NCI-H526 (cell line): ENCODE results near the gene TGM1.
"Not testable (repeated sequence)": the region's sequence is repeated elsewhere in the genome, so short reads cannot be mapped to it uniquely, and the experiment has no call there.

Experiments
- DNase-seq, 2 experiments: peaks; one replicate each; lab custom pipeline; 2025; lab: John Stamatoyannopoulos, UW

Gene TGM1

DNA sequence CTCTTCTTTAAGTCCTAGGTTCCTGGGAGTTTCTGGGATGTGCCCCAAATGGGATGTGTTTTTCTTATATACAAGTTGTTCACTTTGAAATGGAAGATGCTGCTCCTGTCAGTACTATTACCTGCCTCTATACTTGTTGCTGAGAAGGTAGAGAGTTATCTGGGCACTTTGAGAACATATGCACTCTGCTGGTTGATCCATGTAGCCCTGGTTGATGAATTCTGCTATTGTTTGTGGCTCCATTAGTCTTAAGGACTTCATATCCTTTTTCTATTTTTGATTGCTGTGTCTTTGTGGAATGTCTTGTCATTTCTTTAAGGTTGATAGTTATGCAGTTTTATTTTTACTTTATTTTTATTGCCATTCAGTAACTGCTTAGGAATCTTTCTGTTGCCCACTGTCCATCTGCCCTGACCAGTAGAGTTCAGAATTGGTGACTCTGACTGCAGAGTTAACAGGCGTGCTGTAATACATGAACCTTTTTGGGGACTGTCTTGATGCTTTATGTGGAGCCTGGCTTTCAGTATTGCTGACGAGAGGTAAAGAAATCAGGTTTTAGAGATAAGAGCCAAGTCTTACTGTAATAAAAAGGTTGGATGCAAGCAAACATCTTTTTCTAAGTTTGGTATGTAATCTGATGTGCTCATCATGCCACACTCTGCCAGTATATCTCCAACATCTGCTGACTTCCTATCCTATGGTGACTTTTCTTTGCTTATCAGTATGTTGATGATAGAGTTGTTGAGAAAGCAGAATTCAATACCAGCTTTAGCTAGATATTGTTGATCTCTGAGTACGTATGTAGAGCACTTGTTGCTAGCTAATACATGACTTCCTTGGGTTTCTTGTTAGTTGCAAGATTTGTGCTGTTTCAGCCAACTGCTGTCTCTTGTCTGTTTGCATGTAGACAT, 28.6 kb downstream of the TGM1 start:
- no peak for DNase-seq

DNA sequence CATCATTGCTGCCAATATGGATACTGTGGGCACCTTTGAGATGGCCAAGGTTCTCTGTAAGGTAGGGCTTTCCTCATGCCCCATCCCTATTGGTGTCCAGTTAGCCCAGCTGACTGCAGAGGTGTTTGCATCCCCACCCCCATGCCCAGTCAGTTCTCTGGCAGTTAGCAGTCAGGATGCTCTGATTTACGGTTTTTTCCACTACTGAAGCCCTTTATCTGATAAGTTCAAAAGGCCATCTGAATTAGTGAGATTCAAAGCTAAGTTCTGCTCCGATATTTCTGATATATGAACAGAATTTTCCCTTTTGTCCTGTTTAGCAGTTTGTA, 29.5 kb downstream of the TGM1 start:
- DNase-seq, result peak in 1 of 2 experiments; percentile 9

DNA sequence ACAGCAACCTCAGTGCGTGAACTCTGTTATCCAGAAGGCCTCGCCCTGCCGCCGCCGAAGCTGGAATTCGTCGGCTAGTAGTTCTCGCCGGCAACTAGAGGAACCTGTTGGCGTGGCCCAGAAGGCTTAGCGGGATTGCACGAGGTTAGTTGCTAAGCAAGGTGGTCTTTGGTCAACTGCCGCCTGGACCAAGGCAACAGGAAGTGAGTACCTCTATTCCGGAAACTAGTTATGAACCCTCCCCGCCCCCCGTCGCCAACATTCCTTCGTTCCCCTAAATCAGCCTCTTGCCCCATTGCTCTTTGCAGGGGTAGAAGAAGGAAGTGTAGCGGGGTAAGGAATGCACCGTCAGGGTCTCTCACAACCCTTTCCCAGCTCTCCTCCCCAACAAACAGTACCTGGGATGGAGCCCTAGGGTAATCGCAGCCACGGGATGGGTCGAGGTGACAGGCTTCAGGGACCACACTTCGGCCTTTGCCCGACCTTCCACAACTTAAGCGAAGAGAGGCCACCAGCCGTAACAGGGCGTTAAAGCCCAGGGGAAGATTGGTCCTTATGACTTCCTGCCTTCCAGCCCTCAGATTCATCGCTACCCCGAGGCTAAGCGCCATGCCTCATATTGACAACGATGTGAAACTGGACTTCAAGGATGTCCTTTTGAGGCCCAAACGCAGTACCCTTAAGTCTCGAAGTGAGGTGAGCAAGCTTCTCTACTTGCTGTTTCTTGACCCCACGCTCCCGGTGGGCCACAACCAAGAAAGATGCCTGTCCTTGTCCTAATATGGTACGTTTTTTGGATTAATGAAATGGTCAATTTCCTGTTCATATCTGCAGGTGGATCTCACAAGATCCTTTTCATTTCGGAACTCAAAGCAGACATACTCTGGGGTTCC, 30.1 kb downstream of the TGM1 start, which contains the start of gene GMPR2:
GMPR2 (plus strand) TSS at position 285 of the 893 bp plus-strand sequence; CDS start at position 610, 325 bp downstream.
- no peak for DNase-seq

DNA sequence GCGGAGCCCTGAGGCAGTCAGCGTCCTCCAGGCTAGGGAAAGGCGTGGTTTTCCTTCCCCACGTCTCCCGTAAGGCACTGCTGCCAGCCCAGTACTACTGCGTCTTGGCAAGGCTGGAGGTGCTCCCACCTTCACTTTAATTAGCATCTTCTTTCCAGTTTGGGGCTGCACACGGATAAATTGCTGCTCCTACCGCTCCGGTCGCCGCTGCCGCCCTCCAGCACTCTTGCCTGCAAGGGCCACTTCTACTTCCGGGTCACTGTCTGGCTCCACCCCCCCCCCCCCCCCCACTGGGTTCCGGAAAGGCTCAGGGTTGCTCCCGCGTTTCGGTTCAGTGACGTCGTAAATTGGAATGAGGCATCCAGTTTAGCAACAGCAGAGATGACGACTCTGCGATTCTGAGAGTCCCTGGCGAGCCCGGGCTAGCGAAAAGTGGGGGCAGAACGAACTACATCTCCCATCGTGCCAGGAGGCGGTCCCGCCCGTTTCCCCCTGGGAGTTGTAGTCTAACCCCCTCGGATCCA, 30.8 kb downstream of the TGM1 start, which contains the start of gene NEDD8:
NEDD8 (minus strand) TSS at position 247 of the 524 bp plus-strand sequence; CDS start at position 147, 100 bp downstream.
- DNase-seq, result peak; percentile 89 to 95

DNA sequence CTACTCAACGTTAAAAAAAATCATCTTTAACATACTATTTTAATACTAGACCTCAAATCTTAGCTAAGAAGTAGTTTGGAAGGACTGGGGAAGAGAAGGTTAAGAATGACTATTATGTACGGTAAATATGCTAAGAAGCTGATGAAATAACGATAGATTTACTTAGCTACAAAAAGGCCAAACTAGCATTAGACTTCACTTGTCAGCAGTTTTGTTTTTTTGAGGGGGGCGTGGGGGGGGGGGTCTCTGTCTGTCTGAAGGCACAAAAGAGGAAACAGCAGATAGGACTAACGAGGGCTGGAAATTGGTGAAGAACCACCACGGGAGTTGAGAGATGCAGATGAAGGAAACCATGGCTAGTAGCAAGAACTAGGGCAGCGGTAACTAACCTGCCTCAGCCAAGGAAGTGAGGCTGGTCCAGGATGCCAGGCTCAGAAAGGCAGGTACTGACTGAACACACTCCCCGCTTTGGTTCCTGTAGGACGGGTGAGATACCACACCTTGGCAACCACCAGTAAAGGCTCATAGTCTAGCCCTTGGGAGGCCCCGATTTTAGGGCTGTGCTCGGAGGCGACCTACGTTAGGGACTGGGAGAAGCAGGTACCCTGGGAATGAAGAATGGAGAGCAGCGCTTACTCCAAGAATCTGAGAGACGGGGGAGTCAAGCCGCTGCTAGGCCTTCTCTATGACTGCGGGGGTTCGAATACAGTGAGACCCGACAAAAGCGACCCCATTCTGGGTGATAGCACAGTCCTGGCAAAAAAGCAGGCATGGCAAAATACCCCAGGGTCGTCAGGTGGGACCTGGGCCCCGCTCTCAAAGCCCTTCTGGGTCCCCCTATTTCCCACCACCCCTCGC, 31.5 kb downstream of the TGM1 start:
- DNase-seq, result peak in 1 of 2 experiments; percentile 59

DNA sequence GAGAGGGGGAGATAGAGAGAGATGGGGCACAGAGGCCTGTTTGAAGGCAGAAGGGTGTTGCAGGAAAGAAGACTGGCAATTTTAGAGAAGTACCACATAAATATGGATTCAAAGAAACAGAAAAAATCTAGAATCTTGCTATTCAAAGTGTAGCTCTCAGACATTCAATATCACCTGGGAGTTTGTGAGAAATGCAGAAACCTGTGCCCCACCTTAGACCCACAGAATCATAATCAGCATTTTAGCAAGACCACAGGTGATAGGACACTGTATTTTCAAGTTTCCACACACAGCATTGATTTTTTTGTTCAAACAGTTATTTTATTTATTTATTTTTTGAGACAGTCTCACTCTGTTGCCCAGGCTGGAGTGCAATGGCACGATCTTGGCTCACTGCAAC, 34.1 kb downstream of the TGM1 start:
- no peak for DNase-seq

DNA sequence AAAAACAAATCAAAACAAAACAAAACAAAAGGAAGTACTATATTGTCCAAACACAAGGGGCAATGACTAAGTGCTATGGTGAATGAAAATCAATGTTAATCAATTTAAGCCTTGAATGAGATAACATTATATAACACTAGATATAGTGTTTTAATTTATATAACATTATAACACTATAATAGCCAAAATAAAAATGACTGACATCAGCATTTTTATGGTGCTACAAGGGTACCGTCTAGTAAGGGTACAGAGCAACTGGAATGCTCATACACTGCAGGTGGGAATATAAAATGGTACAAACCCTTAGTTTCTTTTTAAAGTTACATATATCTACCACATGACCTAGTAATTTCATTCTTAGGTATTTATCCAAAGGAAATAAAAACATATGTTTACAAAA, 36.5 kb downstream of the TGM1 start:
- no peak for DNase-seq

DNA sequence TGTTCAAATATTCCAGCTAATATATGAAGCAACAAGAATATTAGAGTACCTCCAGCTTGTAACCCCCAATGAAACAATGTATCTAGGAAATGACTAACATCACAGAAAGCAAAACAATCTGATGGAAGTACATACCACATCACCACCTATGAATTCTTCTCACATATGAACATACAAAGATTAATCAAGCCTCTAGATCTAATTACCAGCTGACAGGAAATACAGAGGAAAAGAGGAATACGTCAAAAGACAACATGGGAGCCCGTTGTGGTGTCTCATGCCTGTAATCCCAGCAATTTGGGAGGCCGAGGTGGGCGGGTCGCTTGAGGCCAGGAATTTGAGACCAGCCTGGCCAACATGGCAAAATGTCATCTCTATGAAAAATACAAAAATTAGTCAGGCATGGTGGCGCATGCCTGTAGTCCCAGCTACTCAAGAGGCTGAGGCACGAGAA, 38.3 kb downstream of the TGM1 start:
- DNase-seq, result no peak

DNA sequence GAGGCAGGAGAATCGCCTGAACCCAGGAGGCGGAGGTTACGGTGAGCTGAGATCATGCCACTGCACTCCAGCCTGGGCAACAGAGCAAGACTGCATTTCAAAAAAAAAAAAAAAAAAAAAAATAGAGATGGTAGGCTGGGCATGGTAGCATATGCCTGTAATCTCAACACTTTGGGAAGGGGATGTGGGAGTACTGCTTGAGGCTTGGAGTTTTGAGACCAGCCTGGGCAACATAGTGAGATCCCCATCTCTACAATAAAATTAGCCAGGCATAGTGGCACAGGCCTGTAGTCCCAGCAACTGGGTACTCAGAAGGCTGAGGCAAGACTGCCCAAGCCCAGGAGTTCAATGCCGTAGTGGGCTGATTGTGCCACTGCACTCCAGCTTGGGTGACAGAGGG, 40.0 kb downstream of the TGM1 start:
- DNase-seq, result not testable (repeated sequence)

DNA sequence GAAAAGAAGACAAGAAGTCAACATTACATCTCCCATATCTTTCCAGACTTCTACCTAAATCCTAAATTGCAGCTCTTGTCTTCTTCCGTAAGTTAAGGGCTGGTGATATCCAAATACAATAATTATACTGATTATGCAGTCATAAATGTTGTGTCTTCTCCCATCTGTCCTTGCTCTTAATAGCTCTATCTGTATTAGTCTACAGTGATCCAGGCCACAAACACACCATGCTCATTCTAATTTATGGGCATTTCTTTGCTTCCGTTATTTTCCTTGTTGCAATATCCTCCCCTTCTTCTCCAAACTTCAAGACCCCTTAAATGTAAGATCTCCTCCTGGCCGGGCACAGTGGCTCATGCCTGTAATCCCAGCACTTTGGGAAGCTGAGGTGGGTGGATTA, 43.5 kb downstream of the TGM1 start:
- no peak for DNase-seq

DNA sequence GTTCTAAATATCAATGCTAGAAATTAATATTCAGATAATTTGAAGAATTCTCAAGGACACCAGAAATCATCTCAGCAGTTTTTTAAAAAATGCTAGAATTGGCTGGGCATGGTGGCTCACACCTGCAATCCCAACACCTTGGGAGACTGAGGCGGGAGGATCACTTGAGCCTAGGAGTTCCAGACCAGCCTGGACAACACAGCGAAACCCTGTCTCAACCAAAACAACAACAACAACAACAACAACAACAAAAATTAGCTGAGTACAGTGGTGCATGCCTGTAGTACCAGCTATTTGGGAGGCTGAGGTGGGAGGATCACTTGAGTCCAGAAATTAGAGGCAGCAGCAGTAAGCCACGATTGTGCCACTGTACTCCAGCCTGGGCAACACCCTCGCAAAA, 43.9 kb downstream of the TGM1 start:
- no peak for DNase-seq

DNA sequence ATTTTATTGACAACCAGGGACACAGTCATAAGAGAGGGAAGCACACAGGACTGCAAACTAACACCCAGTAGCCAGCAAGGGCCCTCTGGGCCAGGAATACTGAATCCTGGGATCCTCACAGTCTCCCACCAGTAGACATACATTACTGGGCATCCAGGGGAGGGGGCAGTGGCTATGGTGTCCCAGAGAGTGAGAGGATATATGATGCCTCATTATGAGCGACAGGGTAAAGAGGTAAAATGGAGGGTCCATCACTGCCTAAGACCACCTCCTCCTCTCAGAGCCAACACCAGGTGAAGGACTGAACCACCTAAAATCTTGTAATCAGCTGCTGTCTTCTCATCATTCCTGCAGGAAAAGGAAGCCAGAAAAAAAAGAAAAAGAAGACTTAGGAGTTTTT, 46.1 kb downstream of the TGM1 start:
- not testable (repeated sequence) for DNase-seq

DNA sequence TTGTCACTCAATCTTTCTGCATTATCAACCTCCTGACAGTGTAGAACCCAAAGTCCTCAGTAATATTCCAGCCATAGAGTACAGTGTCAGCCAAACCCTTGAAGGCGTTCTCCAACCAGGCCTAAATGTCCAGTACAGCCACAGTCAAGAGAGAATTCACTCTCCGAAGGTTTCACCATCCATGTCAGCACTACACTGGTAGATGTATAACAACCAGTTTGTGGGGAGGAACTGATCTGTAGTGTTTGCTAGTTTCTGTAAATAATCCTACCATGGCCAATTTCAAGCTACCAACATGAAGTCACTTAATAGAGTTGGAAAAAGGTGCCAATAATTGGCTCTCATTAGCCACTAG, 46.7 kb downstream of the TGM1 start:
- no peak for DNase-seq

DNA sequence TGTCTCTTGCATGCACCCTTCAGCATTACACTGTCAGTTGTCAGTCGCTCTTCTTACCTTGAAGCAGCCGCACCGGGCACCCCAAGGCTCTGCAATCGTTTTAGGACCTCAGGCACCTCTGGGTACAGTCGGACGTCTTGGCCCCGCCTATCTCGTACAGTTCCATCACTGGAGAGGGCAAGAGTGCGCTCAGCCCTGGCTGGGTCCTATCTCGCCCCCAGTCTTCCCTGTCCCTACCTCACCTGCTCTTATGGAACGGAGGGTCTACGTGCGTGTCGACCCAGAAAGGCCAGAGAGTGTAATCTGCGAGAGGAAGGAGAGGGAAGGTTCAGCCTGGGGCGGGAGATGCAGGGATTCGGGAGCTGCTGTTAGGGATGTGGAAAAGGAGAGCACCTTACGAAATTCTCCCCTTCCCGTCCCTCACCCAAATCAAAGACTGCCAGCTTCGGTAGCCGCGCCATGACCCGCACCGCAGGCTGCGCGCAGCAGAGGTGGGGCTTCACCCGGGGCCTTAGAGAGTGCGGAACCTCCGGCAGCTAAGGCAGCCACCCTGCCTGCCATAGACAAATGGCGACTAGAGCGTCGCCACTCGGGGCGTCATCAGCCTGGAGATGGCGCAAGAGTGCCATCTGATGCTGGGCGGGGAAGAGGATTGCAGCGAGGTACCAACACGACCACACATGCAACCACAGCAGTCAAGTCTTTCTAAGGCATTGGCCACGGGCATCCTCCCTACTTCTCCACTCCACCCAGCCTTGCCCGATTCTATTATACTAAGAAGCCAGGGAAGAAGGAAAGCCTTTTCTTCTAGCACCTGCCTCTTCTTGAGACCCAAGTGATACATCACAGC, 47.3 kb downstream of the TGM1 start, which contains the start of gene MDP1:
MDP1 (minus strand) TSS at position 572 of the 850 bp plus-strand sequence; CDS start at position 461, 111 bp downstream.
- DNase-seq, result peak; percentile 64 to 92

DNA sequence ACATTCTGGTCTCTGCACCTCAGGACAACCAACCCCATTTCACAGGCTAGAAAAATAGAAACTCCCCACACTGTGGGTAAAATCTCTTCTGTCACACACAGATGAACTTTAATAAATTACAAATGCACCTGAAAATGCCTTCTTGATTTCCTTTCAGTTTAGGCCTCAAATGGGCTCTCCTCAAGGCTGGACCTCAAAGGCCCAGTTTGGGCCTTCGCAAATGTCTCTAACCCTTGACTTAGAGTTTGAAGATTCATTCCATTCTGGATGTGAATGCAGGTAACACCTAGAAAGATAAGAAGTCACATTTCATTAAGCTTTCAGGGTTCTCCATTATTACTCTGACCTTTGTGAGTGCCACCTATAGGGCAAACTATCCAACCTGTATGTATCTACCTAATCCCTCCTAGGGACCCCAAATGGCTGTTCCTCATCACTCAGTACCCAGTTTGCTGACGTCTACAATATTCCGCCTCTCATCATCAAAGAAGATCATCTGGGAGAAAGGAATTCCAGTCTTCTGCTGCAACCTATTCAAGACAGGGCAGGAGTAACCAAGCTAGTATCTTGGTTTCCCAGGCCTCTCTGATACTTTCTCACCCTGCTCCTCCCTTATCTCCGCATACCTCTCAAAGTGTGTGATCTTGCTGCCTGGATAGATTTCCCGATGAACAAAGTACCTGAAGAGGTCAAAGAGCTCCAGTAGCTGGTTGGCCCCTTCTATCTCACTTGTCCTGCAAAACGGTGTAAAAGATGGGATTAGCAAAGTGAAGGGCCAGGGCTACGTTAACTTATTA, 48.9 kb downstream of the TGM1 start:
- no peak for DNase-seq

DNA sequence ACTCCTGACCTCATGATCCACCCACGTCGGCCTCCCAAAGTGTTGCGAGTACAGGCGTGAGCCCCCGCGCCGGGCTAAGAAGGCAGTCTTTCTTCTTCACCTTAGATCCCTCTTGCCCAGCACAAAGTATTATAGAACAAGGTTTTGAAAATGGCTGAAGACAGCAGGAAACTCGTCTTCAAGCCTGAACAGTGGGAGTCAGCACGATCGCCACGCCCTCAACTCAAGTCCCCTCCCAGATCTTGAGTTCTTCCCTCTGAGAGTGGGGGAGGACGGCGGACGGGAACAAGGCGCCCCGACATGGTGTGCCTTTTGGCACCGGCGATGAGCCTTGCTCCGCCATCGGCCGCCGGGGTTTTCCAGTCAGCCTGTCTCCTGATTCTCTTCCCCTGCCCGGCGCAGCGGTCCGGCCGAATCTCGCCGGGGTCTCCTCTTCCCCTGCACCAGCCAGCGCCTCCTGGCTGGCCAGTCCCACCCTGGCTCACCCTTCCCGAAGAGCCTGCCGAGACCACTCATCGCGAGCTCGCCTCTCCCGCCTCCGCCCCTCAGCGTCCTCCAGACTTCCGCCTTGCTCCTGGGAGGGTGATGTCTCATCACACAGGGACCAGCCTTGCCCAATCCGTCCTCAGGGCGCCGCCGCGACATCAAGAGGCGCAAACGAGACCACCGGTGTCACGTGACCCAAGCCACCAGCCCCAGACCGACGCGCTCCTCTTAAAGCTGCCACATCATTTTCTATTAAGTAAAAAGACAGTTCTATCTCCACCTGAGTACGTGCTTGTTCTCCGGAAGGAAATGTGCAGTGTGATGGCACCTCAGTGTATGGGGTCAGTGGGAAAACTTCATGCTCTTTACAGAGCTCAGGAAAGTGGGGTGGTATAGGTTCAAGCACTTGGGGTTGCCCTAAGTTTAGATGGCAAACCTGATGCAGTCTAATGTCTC, 49.8 kb downstream of the TGM1 start, which contains the start of gene CHMP4A:
CHMP4A (minus strand) TSS at position 565 of the 942 bp plus-strand sequence; CDS start at position 516, 49 bp downstream.
- DNase-seq, result peak; percentile 94 to 97

DNA sequence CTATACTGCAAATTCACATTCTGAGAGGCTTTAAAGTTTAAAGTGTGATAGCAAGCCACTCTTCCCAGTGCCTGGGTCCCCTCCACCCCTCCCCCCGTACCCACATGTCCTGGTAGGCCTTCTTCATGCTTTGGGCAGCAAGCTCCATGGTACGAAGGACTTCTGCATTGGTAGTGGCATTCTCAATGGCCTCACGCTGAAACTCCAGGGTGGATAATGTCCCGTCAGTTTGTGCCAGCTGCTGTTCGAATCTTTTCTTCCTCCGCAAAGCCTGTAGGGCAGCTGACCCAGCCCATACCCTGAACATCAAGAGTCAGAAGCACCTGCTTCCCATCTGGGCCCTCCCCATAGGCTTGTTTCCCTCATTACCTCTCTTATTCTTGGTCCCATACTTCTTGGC, 51.7 kb downstream of the TGM1 start:
- DNase-seq, result no peak

DNA sequence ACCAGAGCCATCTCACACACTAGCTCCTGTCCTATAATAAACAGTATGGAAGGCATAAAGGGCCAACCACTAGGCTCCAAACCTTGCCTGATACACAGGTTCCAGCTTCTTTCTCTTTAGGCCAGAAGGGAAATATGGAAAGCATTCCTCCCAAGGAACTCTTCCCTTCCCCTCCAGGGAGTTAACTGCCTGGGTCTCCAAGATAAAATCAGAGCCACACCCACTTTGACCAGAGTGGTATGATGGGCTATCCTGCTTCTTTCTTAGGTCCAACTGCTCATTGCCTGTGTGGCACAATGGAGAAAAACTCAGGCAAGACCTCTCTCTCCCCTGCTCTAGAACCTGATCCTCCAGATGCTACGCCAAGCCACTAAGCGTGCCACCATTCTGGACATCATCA, 55.4 kb downstream of the TGM1 start:
- no peak for DNase-seq
